DOHH2 (cell line): ENCODE data around the gene PID1.

Experiments used
- H3F3A ChIP-seq: fragments of 200-600 bp; sonication (generic), shearing (Covaris generic); 2 replicates; pipeline ENCODE4 v1.6.0; 2016; ENCODE audit warnings: antibody characterized with exemption, mild to moderate bottlenecking; ENCODE audit not compliant: control insufficient read depth, insufficient read depth
- H3K27ac ChIP-seq: fragments of 200-600 bp; sonication (generic); 2 replicates; pipeline ENCODE4 v1.5.1; 2014; ENCODE audit warnings: low read depth, mild to moderate bottlenecking, low read length, moderate library complexity
- H3K27me3 ChIP-seq: fragments of 200-600 bp; sonication (generic); 2 replicates; pipeline ENCODE4 v1.6.1; 2014; ENCODE audit warnings: mild to moderate bottlenecking, low read length, mixed read lengths; ENCODE audit not compliant: control insufficient read depth
- H3K36me3 ChIP-seq: fragments of 200-600 bp; sonication (generic); 2 replicates; pipeline ENCODE4 v1.6.1; 2014; ENCODE audit warnings: mild to moderate bottlenecking, low read length, moderate library complexity, mixed read lengths; ENCODE audit not compliant: control insufficient read depth
- H3K4me1 ChIP-seq: fragments of 200-600 bp; sonication (generic); 2 replicates; pipeline ENCODE4 v1.6.1; 2014; ENCODE audit warnings: mild to moderate bottlenecking, low read length, mixed read lengths; ENCODE audit not compliant: control insufficient read depth
- H3K4me2 ChIP-seq: fragments of 200-600 bp; sonication (generic); 2 replicates; pipeline ENCODE4 v1.6.0; 2014; ENCODE audit warnings: mild to moderate bottlenecking, low read length, moderate library complexity
- H3K4me3 ChIP-seq: fragments of 200-600 bp; sonication (generic); 2 replicates; pipeline ENCODE4 v1.5.1; 2014; ENCODE audit warnings: mild to moderate bottlenecking, low read length, mixed read lengths
- H3K79me2 ChIP-seq: fragments of 200-600 bp; sonication (generic); 2 replicates; pipeline ENCODE4 v1.6.1; 2014; ENCODE audit warnings: mild to moderate bottlenecking, low read length, mixed read lengths; ENCODE audit not compliant: control insufficient read depth
- H3K9me2 ChIP-seq: fragments of 200-600 bp; sonication (generic); replicated peaks from 2 replicates; pipeline ENCODE4 v1.6.1; 2014; ENCODE audit warnings: mild to moderate bottlenecking, low read length, mixed read lengths; ENCODE audit not compliant: control insufficient read depth
- H3K9me3 ChIP-seq: fragments of 200-600 bp; sonication (generic); 2 replicates; pipeline ENCODE4 v1.6.1; 2014; ENCODE audit warnings: antibody characterized with exemption, low read length, mixed read lengths; ENCODE audit not compliant: control insufficient read depth, insufficient read depth
- H4K20me1 ChIP-seq: fragments of 200-600 bp; sonication (generic); 2 replicates; pipeline ENCODE4 v1.6.0; 2014; ENCODE audit warnings: low read depth, mild to moderate bottlenecking, antibody characterized with exemption, low read length, moderate library complexity; ENCODE audit not compliant: control insufficient read depth, insufficient read depth
- EZH2phosphoT487 ChIP-seq: fragments of 200-600 bp; sonication (generic); IDR thresholded peaks from 2 replicates; pipeline ENCODE4 v1.6.1; 2017; ENCODE audit warnings: borderline replicate concordance, mild to moderate bottlenecking, antibody characterized with exemption, low read length, moderate library complexity, mixed read lengths
- TF ChIP-seq, protein P1 (sequence below): fragments of 200-600 bp; sonication (generic); IDR thresholded peaks from one replicate; pipeline ENCODE4 v1.5.1; 2014; ENCODE audit warnings: antibody characterized with exemption, mild to moderate bottlenecking, low read depth, low read length; ENCODE audit not compliant: poor library complexity, severe bottlenecking

PID1 gene

DNA sequence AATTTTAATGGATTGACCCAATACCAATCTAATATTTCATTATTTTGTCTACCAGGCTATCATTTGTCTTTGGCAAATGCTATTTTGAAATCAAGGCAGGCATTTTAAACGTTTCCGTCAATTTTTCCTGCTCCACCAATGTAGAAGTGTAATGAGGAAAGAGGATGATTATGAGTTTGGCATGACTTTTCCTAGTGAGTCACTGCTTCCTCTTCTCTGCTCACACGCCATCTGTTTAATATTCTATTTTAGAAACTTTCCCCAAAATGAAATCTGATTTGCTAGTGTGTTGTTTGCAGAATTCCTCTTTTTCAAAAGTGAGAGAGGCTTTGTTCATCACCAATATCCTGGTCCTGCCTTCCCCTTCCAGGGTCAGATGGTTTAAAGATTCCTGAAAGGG is 42.5 kb upstream of the PID1 start:
- Histone ChIP-seq H3K9me3 (no peaks in the 10 kb centered on the region), H3K4me3 (no peak overlapping the region), H3F3A (no peaks in the 10 kb centered on the region), H3K27ac (no peak overlapping the region), H3K27me3 (no peaks in the 10 kb centered on the region), H4K20me1 (no peaks in the 10 kb centered on the region), H3K9me2 (no peaks in the 10 kb centered on the region), H3K36me3 (no peaks in the 10 kb centered on the region), H3K4me2 (no peak overlapping the region), H3K79me2 (no peaks in the 10 kb centered on the region), H3K4me1 (no peaks in the 10 kb centered on the region)
- TF ChIP-seq, protein P1, sequence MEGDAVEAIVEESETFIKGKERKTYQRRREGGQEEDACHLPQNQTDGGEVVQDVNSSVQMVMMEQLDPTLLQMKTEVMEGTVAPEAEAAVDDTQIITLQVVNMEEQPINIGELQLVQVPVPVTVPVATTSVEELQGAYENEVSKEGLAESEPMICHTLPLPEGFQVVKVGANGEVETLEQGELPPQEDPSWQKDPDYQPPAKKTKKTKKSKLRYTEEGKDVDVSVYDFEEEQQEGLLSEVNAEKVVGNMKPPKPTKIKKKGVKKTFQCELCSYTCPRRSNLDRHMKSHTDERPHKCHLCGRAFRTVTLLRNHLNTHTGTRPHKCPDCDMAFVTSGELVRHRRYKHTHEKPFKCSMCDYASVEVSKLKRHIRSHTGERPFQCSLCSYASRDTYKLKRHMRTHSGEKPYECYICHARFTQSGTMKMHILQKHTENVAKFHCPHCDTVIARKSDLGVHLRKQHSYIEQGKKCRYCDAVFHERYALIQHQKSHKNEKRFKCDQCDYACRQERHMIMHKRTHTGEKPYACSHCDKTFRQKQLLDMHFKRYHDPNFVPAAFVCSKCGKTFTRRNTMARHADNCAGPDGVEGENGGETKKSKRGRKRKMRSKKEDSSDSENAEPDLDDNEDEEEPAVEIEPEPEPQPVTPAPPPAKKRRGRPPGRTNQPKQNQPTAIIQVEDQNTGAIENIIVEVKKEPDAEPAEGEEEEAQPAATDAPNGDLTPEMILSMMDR, result no peak
- TF ChIP-seq EZH2phosphoT487, result no peak

DNA sequence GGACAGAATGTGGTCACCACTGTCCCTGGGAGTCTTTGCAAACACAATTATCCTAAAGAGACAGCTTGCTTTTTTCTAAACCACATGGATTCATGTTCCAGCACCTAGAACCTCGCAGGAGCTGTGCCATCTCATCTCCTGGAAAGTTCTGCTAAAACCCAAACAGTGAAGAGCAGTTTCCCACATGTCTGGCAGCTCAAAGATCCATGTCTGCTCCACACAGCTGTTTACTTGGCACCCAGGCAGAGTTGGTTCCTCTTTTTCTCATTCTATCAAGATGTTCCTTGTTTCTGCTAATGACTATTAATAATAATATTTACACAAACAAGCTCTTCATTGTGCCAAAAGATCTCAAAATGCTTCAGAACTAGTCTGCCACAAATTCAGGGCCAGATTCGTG is 30.1 kb upstream of the PID1 start:
- Histone ChIP-seq H3K27ac (no peak overlapping the region), H3F3A (no peaks in the 10 kb centered on the region), H3K9me2 (no peaks in the 10 kb centered on the region), H3K9me3 (no peaks in the 10 kb centered on the region), H3K36me3 (no peaks in the 10 kb centered on the region), H3K79me2 (no peaks in the 10 kb centered on the region), H3K4me1 (no peaks in the 10 kb centered on the region), H4K20me1 (no peaks in the 10 kb centered on the region), H3K4me2 (no peak overlapping the region), H3K4me3 (no peak overlapping the region), H3K27me3 (no peaks in the 10 kb centered on the region)
- no peak for TF ChIP-seq EZH2phosphoT487
- TF ChIP-seq, protein P1, result no peak

DNA sequence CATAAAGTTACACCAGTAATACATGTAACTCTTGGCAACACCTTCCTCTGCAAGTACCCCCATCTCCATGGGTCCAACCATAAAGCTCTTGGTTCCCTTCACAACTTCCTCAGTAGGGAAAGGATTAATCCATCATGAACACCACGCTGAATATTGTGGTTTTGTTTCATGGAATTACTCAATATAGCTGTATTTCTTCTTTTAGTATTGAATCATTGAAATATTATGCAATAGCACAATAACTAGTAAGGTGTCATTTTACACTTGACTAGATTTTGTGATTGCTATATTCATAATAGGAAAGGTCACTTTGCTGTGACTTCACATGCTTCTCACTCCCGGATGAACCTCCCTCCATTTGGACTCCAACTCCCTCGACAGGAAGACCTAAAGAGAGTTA is 29.7 kb upstream of the PID1 start:
- H3K4me3 ChIP-seq, result no peak overlapping the region
- H4K20me1 ChIP-seq, result no peaks in the 10 kb centered on the region
- TF ChIP-seq, protein P1, result no peak
- no peak for TF ChIP-seq EZH2phosphoT487
- no peaks in the 10 kb centered on the region for H3K79me2 ChIP-seq
- H3K9me3 ChIP-seq, result no peaks in the 10 kb centered on the region
- no peaks in the 10 kb centered on the region for H3K27me3 ChIP-seq
- H3K27ac ChIP-seq, result no peak overlapping the region
- H3K4me1 ChIP-seq, result no peaks in the 10 kb centered on the region
- no peaks in the 10 kb centered on the region for H3K36me3 ChIP-seq
- no peaks in the 10 kb centered on the region for H3K9me2 ChIP-seq
- H3F3A ChIP-seq, result no peaks in the 10 kb centered on the region
- H3K4me2 ChIP-seq, result no peak overlapping the region

DNA sequence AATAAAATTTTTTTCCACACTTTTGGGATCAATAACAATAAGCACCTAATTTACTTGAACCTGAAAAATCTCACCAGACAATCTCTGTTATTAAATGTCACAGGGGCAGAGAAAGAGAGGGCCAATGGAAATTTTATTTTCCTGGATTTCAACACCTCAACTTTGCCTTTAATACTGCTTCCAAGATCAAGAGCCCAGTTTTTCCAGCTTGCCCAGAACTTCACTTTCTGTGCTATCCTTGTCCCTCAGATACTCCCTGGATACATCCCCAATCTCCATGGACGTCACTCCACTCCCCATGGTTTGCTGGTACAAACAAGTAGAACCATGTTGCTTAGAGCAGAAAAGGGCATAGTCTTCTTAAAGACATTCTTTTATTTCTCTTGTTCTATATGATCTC is 29.3 kb upstream of the PID1 start:
- no peak overlapping the region for H3K4me3 ChIP-seq
- H4K20me1 ChIP-seq, result no peaks in the 10 kb centered on the region
- no peaks in the 10 kb centered on the region for H3K36me3 ChIP-seq
- H3F3A ChIP-seq, result no peaks in the 10 kb centered on the region
- no peak overlapping the region for H3K4me2 ChIP-seq
- no peaks in the 10 kb centered on the region for H3K27me3 ChIP-seq
- no peaks in the 10 kb centered on the region for H3K4me1 ChIP-seq
- H3K9me3 ChIP-seq, result no peaks in the 10 kb centered on the region
- TF ChIP-seq, protein P1, result no peak
- TF ChIP-seq EZH2phosphoT487, result no peak
- H3K27ac ChIP-seq, result no peak overlapping the region
- no peaks in the 10 kb centered on the region for H3K79me2 ChIP-seq
- no peaks in the 10 kb centered on the region for H3K9me2 ChIP-seq
